Measurements from ENCODE around the gene UGT1A7.
"Not testable (repeated sequence)": the region's sequence is repeated elsewhere in the genome, so short reads cannot be mapped to it uniquely, and the experiment has no call there.

Gene UGT1A7

DNA sequence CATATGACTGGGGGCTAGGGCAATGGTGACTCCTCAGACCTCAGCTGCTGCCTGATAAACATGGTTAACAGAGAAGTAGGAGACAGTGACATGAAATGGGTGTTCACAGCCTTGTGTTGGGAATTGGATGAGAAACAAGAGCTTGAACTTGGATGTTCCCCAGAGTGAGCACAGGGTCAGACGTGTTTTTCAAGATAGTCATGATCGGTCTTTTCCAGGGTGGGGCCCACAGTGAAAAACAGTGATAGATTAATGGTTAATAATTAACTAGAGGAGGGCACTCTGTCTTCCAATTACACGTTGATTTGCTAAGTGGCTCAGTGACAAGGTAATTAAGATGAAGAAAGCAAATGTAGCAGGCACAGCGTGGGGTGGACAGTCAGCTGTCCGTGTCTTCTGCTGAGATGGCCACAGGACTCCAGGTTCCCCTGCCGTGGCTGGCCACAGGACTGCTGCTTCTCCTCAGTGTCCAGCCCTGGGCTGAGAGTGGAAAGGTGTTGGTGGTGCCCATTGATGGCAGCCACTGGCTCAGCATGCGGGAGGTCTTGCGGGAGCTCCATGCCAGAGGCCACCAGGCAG, 47.1 kb downstream of the UGT1A7 start, which contains the start of gene UGT1A3:
Gene UGT1A3 (plus strand): TSS at position 320 of the 579 bp plus-strand sequence. CDS start 85 bp downstream, at position 405.
- H4K20me1 ChIP-seq (ENCODE audit: insufficient read depth, low read length, poor library complexity, severe bottlenecking): no peaks in the 10 kb centered on the region
- no peaks in the 10 kb centered on the region for H3K36me3 ChIP-seq (ENCODE audit: insufficient read depth, low read length)
- H3K4me2 ChIP-seq (ENCODE audit: low read depth, low read length, poor library complexity, severe bottlenecking): no peak within 1 kb of the TSS
- no peak within 1 kb of the TSS for H3K9ac ChIP-seq (ENCODE audit: low read depth, low read length, poor library complexity, severe bottlenecking)
- H3K79me2 ChIP-seq (ENCODE audit: insufficient read depth, low read length): no peaks in the 10 kb centered on the region
- no peaks in the 10 kb centered on the region for H3F3A ChIP-seq (ENCODE audit: low read depth)
- H3K9me3 ChIP-seq (ENCODE audit: insufficient read depth, low read depth, low read length): no peaks in the 10 kb centered on the region
- TF ChIP-seq EZH2phosphoT487 (IDR thresholded peaks at IDR 0.05; ENCODE audit: borderline replicate concordance): no peak
- TF ChIP-seq, protein P1, sequence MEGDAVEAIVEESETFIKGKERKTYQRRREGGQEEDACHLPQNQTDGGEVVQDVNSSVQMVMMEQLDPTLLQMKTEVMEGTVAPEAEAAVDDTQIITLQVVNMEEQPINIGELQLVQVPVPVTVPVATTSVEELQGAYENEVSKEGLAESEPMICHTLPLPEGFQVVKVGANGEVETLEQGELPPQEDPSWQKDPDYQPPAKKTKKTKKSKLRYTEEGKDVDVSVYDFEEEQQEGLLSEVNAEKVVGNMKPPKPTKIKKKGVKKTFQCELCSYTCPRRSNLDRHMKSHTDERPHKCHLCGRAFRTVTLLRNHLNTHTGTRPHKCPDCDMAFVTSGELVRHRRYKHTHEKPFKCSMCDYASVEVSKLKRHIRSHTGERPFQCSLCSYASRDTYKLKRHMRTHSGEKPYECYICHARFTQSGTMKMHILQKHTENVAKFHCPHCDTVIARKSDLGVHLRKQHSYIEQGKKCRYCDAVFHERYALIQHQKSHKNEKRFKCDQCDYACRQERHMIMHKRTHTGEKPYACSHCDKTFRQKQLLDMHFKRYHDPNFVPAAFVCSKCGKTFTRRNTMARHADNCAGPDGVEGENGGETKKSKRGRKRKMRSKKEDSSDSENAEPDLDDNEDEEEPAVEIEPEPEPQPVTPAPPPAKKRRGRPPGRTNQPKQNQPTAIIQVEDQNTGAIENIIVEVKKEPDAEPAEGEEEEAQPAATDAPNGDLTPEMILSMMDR (conservative IDR thresholded peaks at IDR 0.05; ENCODE audit: low read length): no peak
- H2AFZ ChIP-seq (ENCODE audit: low read length): no peak within 1 kb of the TSS
- H3K27me3 ChIP-seq (ENCODE audit: insufficient read depth, low read length, poor library complexity, severe bottlenecking): no peaks in the 10 kb centered on the region
- H3K9me2 ChIP-seq (replicated peaks; ENCODE audit: low read depth, low read length): no peaks in the 10 kb centered on the region
- no peaks in the 10 kb centered on the region for H3K4me1 ChIP-seq (ENCODE audit: insufficient read depth, low read length, poor library complexity, severe bottlenecking)
- H3K4me3 ChIP-seq (ENCODE audit: low read length, poor library complexity, severe bottlenecking): no peak within 1 kb of the TSS

DNA sequence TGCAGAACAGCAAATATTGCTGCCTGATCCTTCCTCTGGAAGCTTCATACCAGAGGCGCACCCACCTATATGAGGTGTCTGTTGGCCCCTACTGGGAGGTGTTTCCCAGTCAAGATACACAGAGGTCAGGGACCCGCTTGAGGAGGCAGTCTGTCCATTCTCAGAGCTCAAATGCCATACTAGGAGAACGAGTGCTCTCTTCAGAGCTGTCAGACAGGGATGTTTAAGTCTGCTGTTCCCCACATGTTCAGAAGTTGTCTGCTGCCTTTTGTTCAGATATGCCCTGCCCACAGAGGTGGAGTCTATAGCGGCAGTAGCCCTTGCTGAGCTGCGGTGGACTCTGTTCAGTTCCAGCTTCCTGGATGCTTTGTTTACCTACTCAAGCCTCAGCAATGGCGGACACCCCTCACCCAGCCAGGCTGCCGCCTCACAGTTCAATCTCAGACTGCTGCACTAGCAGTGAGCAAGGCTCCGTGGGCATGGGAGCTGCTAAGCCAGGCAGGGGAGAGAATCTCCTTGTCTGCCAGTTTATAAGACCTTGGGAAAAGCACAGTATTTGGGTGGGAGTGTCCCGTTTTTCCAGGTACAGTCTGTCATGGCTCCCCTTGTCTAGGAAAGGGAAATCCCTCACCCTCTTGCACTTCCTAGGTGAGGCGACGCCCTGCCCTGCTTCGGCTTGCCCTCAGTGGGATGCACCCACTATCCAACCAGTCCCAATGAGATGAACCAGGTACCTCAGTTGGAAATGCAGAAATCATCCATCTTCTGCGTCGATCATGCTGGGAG, 55.4 kb downstream of the UGT1A7 start:
- H3K27me3 ChIP-seq (ENCODE audit: insufficient read depth, low read length, poor library complexity, severe bottlenecking); H3K9me3 ChIP-seq (ENCODE audit: insufficient read depth, low read depth, low read length); H4K20me1 ChIP-seq (ENCODE audit: insufficient read depth, low read length, poor library complexity, severe bottlenecking); H2AFZ ChIP-seq (ENCODE audit: low read length); H3K9ac ChIP-seq (ENCODE audit: low read depth, low read length, poor library complexity, severe bottlenecking); H3F3A ChIP-seq (ENCODE audit: low read depth); H3K9me2 ChIP-seq (replicated peaks; ENCODE audit: low read depth, low read length); H3K79me2 ChIP-seq (ENCODE audit: insufficient read depth, low read length); H3K36me3 ChIP-seq (ENCODE audit: insufficient read depth, low read length); H3K4me2 ChIP-seq (ENCODE audit: low read depth, low read length, poor library complexity, severe bottlenecking); H3K4me3 ChIP-seq (ENCODE audit: low read length, poor library complexity, severe bottlenecking); H3K4me1 ChIP-seq (ENCODE audit: insufficient read depth, low read length, poor library complexity, severe bottlenecking): not testable (repeated sequence)

DNA sequence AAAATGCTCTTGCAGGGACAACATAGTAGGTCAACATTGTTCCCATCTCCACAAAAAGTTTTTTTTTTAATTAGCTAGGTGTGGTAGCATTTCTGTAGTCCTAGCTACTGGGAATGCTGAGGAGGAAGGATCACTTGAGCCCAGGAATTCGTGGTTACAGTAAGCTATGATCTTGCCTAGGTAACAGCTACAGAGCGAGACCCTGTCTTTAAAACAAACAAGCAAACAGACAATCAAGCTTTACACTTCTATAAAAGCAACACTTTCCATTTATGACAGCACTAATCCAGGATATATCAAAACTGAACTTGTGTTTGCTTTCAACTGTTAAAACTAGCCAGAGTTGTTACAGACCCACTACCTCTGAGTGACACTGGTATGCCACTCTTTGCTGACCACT, 59.2 kb downstream of the UGT1A7 start:
- no peaks in the 10 kb centered on the region for H3K79me2 ChIP-seq (ENCODE audit: insufficient read depth, low read length)
- no peaks in the 10 kb centered on the region for H3F3A ChIP-seq (ENCODE audit: low read depth)
- H3K9ac ChIP-seq (ENCODE audit: low read depth, low read length, poor library complexity, severe bottlenecking): no peak overlapping the region
- no peak overlapping the region for H3K4me2 ChIP-seq (ENCODE audit: low read depth, low read length, poor library complexity, severe bottlenecking)
- TF ChIP-seq, protein P1 (conservative IDR thresholded peaks at IDR 0.05; ENCODE audit: low read length): no peak
- no peak for TF ChIP-seq EZH2phosphoT487 (IDR thresholded peaks at IDR 0.05; ENCODE audit: borderline replicate concordance)
- no peaks in the 10 kb centered on the region for H3K36me3 ChIP-seq (ENCODE audit: insufficient read depth, low read length)
- no peak overlapping the region for H2AFZ ChIP-seq (ENCODE audit: low read length)
- no peaks in the 10 kb centered on the region for H4K20me1 ChIP-seq (ENCODE audit: insufficient read depth, low read length, poor library complexity, severe bottlenecking)
- H3K27me3 ChIP-seq (ENCODE audit: insufficient read depth, low read length, poor library complexity, severe bottlenecking): no peaks in the 10 kb centered on the region
- H3K4me3 ChIP-seq (ENCODE audit: low read length, poor library complexity, severe bottlenecking): no peak overlapping the region
- H3K4me1 ChIP-seq (ENCODE audit: insufficient read depth, low read length, poor library complexity, severe bottlenecking): no peaks in the 10 kb centered on the region
- H3K9me3 ChIP-seq (ENCODE audit: insufficient read depth, low read depth, low read length): no peaks in the 10 kb centered on the region
- H3K9me2 ChIP-seq (replicated peaks; ENCODE audit: low read depth, low read length): no peaks in the 10 kb centered on the region

Data from Loucy (cell line).